Calu3 (cell line): ENCODE results near the gene DRD1. TPM values are rescaled to one million over a fixed set of nuclear protein-coding genes. Genes with fewer than 3 reads are reported as not detected.
"Not testable (repeated sequence)": the region's sequence is repeated elsewhere in the genome, so short reads cannot be mapped to it uniquely, and the experiment has no call there.

Experiments used
- BruUV-seq: library from RNA; stranded (reverse); fragments of 400-500 nt; replicated peaks from 2 replicates; lab custom pipeline; 2021; lab: Mats Ljungman, UMichigan
- CTCF ChIA-PET: fragments of 300-600 bp; sonication (Branson Sonifier 250); formaldehyde crosslinking; loops from one replicate; lab custom pipeline; 2022; ENCODE audit warnings: antibody characterized with exemption; lab: Charles Lee
- DNase-seq: peaks from one replicate; pipeline ENCODE4 v3.0.0; 2022
- H3K27ac Mint-ChIP-seq: one replicate; pipeline ENCODE4 v1.8.0; 2022; ENCODE audit warnings: mixed read lengths; ENCODE audit not compliant: unreplicated experiment
- H3K27me3 Mint-ChIP-seq: one replicate; pipeline ENCODE4 v1.8.0; 2022; ENCODE audit warnings: mixed read lengths; ENCODE audit not compliant: unreplicated experiment
- H3K36me3 Mint-ChIP-seq: one replicate; pipeline ENCODE4 v1.8.0; 2022; ENCODE audit warnings: mild to moderate bottlenecking, moderate library complexity, mixed read lengths; ENCODE audit not compliant: insufficient read depth, unreplicated experiment
- H3K4me1 Mint-ChIP-seq: one replicate; pipeline ENCODE4 v1.8.0; 2022; ENCODE audit warnings: mild to moderate bottlenecking, low read depth, mixed read lengths; ENCODE audit not compliant: unreplicated experiment
- H3K4me3 Mint-ChIP-seq: one replicate; pipeline ENCODE4 v1.8.0; 2022; ENCODE audit warnings: mild to moderate bottlenecking, low read depth, moderate library complexity, mixed read lengths; ENCODE audit not compliant: unreplicated experiment
- H3K9me3 Mint-ChIP-seq: one replicate; pipeline ENCODE4 v1.8.0; 2022; ENCODE audit warnings: low read depth, mixed read lengths; ENCODE audit not compliant: unreplicated experiment
- CTCF ChIP-seq: fragments of 200-600 bp; IDR thresholded peaks from one replicate; pipeline ENCODE4 v1.8.0; 2022; ENCODE audit warnings: antibody characterized with exemption; ENCODE audit not compliant: unreplicated experiment
- intact Hi-C: fragments of 100-400 bp; cut with micrococcal nuclease; formaldehyde crosslinking; loops from one replicate; pipeline ENCODE4 v1.10.0; 2022; ENCODE audit not compliant: unreplicated experiment
- total RNA-seq: library from RNA; stranded (reverse); gene quantifications from 2 replicates; pipeline ENCODE4 v1.2.3, GENCODE V29; 2022

DRD1 gene
- total RNA-seq, 1 experiment from 2014 or later = not detected

- no peaks in the 10 kb centered on the region for H3K4me1 Mint-ChIP-seq
- no TSS peak for BruUV-seq
- TF ChIP-seq CTCF = no peak
- no peaks in the 10 kb centered on the region for H3K36me3 Mint-ChIP-seq
- no peaks in the 10 kb centered on the region for H3K27me3 Mint-ChIP-seq
- intact Hi-C loops = no loop called here
- H3K27ac Mint-ChIP-seq = no peak overlapping the region
- peaks cover 19% of the 10 kb centered on the region for H3K9me3 Mint-ChIP-seq
- no peak for DNase-seq
- CTCF ChIA-PET = no interaction called here
- H3K4me3 Mint-ChIP-seq = no peak overlapping the region
These were observed 26.6 kb downstream of the DRD1 start for GRCh38 chr5:175417384-175417783.

GRCh38 chr5:175415303-175415702, 28.7 kb downstream of the DRD1 start:
- TF ChIP-seq CTCF = no peak
- Mint-ChIP-seq H3K4me3 (no peak overlapping the region), H3K36me3 (no peaks in the 10 kb centered on the region), H3K27me3 (no peaks in the 10 kb centered on the region), H3K4me1 (no peaks in the 10 kb centered on the region), H3K9me3 (peaks cover 16% of the 10 kb centered on the region), H3K27ac (no peak overlapping the region)
- CTCF ChIA-PET = no interaction called here
- BruUV-seq = no TSS peak
- no peak for DNase-seq
- intact Hi-C loops = no loop called here

DNA sequence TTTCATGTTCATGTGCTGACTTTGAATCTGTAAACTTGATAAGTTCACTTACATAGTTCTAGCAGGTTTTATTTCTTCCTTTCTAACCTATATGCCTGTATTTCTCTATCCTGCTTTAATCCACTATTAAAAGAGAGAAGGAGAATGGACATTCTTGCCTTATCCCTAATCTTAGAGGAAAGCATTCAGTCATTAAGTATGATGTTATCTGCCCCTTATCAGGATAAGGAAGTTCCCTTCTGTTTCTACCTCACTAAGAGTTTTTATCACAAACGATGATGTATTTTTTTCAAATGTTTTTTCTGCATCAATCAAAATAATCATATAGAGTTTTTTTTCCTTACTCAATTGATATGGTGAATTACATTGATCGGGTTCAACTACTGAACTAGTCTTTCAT, 33.1 kb downstream of the DRD1 start:
- H3K36me3 Mint-ChIP-seq = no peaks in the 10 kb centered on the region
- H3K27ac Mint-ChIP-seq = no peak overlapping the region
- no TSS peak for BruUV-seq
- H3K9me3 Mint-ChIP-seq = peaks cover 18% of the 10 kb centered on the region
- no peak for TF ChIP-seq CTCF
- intact Hi-C loops = no loop called here
- CTCF ChIA-PET = no interaction called here
- H3K27me3 Mint-ChIP-seq = no peaks in the 10 kb centered on the region
- H3K4me3 Mint-ChIP-seq = no peak overlapping the region
- DNase-seq = no peak
- H3K4me1 Mint-ChIP-seq = no peaks in the 10 kb centered on the region

DNA sequence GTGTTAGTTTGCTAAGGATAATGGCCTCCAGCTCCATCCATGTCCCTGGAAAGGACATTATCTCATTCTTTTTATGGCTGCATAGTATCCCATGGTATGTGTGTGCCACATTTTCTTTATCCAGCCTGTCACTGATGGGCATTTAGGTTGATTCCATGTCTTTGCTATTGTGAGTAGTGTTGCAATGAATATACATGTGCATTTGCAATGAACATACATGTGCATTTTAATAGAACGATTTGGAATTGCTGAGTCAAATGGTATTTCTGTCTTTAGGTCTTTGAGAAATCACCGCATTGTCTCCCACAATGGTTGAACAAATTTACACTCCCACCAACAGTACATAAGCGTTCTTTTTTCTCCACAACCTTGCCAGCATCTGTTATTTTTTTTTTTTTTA, 37.7 kb downstream of the DRD1 start:
- Mint-ChIP-seq H3K36me3 (no peaks in the 10 kb centered on the region), H3K4me3 (no peak overlapping the region), H3K27me3 (no peaks in the 10 kb centered on the region), H3K9me3 (peaks cover 10% of the 10 kb centered on the region), H3K27ac (no peak overlapping the region), H3K4me1 (no peaks in the 10 kb centered on the region)
- no peak for TF ChIP-seq CTCF
- no TSS peak for BruUV-seq
- intact Hi-C loops = no loop called here
- CTCF ChIA-PET = no interaction called here
- DNase-seq = no peak

GRCh38 chr5:175397590-175398297, 46.2 kb downstream of the DRD1 start:
- H3K27me3 Mint-ChIP-seq, H3K4me1 Mint-ChIP-seq, CTCF ChIA-PET, H3K36me3 Mint-ChIP-seq, BruUV-seq, DNase-seq, H3K27ac Mint-ChIP-seq, H3K9me3 Mint-ChIP-seq, intact Hi-C loops: not testable (repeated sequence)
- H3K4me3 Mint-ChIP-seq = peak overlapping the region; percentile 57

GRCh38 chr5:175395430-175395829, 48.6 kb downstream of the DRD1 start:
- intact Hi-C loops, H3K9me3 Mint-ChIP-seq, H3K4me3 Mint-ChIP-seq, H3K27me3 Mint-ChIP-seq, CTCF ChIA-PET, DNase-seq, H3K27ac Mint-ChIP-seq, BruUV-seq, H3K36me3 Mint-ChIP-seq, H3K4me1 Mint-ChIP-seq: not testable (repeated sequence)
